BJ (cell line): ENCODE measurements around the gene TRIM46. TPM values are rescaled to one million over a fixed set of nuclear protein-coding genes. Genes with fewer than 3 reads are reported as not detected.

Experiments used
- CTCF ChIA-PET: fragments of 350-600 bp; formaldehyde crosslinking; extraction: SDS; loops from one replicate; lab custom pipeline; 2021; ENCODE audit warnings: antibody characterized with exemption, inconsistent platforms; lab: Yijun Ruan, JAX
- POLR2A ChIA-PET: fragments of 300-600 bp; sonication (Branson Sonifier 250); formaldehyde crosslinking; extraction: SDS; loops from one replicate; lab custom pipeline; 2021; ENCODE audit warnings: antibody characterized with exemption; lab: Charles Lee
- DNase-seq: peaks from one replicate; pipeline ENCODE4 v3.0.0-alpha.2; 2011; ENCODE audit warnings: low read depth
- H3K27me3 ChIP-seq: 2 replicates; pipeline ENCODE4 v1.6.0; 2011; ENCODE audit warnings: low read length; ENCODE audit not compliant: control insufficient read depth, insufficient read depth
- H3K36me3 ChIP-seq: 2 replicates; pipeline ENCODE4 v1.5.1; 2011; ENCODE audit warnings: low read length; ENCODE audit not compliant: control insufficient read depth, insufficient read depth
- H3K4me3 ChIP-seq: 2 replicates; pipeline ENCODE4 v1.5.1; 2011; ENCODE audit warnings: low read depth, mild to moderate bottlenecking, control low read depth, low read length
- CTCF ChIP-seq: IDR thresholded peaks from 2 replicates; pipeline ENCODE4 v1.5.1; 2011; ENCODE audit warnings: low read depth, mild to moderate bottlenecking, control low read depth, inconsistent platforms, low read length, moderate library complexity; ENCODE audit not compliant: insufficient read depth
- polyA plus RNA-seq: library from polyadenylated mRNA; depleted of rRNA; stranded (reverse); fragments of >200 nt; gene quantifications from 2 replicates; pipeline ENCODE4 v1.2.3, GENCODE V29; 2011

TRIM46 gene
- polyA plus RNA-seq, 1 experiment = 5.4 TPM

DNA sequence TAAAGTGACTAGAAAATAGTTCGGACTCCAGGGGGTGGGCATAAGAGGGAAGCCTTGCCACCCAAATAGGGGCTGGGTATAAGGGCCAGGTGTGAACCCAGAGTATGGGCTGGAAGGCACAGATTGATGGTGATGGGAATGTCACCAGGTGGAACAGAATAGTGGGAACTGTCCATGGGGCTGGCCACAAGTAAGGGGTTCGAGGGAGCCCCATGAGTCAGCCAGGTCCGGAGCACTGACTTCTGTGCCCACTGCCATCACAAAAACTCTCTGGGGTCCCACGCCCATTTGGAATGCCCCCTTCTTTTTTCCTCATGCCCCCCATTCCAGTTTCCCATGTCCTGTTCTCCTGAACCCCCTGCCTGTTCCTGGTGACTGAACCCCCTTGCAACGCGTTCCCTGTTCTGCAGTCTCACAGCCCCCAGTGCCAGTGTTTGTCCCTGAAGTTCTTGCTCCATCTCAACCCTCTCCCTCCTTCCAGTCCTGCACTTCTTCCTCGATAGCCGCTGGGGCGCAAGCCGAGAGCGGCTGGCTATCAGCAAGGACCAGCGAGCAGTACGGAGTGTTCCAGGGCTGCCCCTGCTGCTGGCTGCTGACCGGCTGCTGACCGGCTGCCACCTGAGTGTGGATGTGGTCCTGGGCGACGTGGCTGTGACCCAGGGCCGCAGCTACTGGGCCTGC, 7.9 kb downstream of the TRIM46 start:
- Histone ChIP-seq H3K27me3 (no peaks in the 10 kb centered on the region), H3K4me3 (no peak overlapping the region), H3K36me3 (peaks cover 27% of the 10 kb centered on the region)
- DNase-seq = no peak
- POLR2A ChIA-PET = no interaction called here
- CTCF ChIA-PET = interaction anchor here (10.5 kb wide), 1 partner anchor 12 kb away, joined by 147 read pairs; no protein-coding TSS in a partner anchor
- no peak for TF ChIP-seq CTCF

DNA sequence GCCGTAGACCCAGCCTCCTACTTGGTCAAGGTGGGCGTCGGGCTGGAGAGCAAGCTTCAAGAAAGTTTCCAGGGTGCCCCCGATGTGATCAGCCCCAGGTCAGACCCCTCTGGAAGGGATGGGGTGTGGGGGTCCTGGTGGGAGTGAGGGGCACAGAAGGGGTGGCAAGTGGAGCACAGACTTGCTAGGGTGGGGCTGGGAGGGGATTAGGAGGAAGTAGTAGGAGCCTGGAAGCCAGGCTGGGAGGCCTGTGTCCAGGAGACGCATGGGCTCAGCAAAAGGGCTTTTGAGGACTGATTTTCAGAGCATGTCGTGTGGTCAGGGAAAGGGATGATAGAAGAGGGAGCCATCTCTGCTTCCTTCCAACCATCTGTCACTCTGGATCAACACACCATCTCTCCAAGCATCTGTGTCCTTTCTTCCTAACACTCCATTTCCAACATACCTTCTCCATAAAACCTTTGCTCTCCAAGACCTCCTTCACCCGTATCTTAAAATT, 8.5 kb downstream of the TRIM46 start:
- H3K4me3 ChIP-seq = no peak overlapping the region
- H3K27me3 ChIP-seq = no peaks in the 10 kb centered on the region
- TF ChIP-seq CTCF = no peak
- peaks cover 24% of the 10 kb centered on the region for H3K36me3 ChIP-seq
- no peak for DNase-seq
- POLR2A ChIA-PET = no interaction called here
- CTCF ChIA-PET = interaction anchor here (10.5 kb wide), 1 partner anchor 12 kb away, joined by 147 read pairs; no protein-coding TSS in a partner anchor

- POLR2A ChIA-PET = no interaction called here
- CTCF ChIA-PET = interaction anchor here (0.7 to 5.2 kb wide), 4 partner anchors 8 to 93 kb away, joined by 3 to 32 read pairs (median 8); no protein-coding TSS in a partner anchor
- H3K4me3 ChIP-seq = no peak overlapping the region
- no peaks in the 10 kb centered on the region for H3K27me3 ChIP-seq
- peaks cover 11% of the 10 kb centered on the region for H3K36me3 ChIP-seq
- TF ChIP-seq CTCF = no peak
- DNase-seq = no peak
Observed at GRCh38 chr1:155183775-155184221, 10.1 kb downstream of the TRIM46 start.

DNA sequence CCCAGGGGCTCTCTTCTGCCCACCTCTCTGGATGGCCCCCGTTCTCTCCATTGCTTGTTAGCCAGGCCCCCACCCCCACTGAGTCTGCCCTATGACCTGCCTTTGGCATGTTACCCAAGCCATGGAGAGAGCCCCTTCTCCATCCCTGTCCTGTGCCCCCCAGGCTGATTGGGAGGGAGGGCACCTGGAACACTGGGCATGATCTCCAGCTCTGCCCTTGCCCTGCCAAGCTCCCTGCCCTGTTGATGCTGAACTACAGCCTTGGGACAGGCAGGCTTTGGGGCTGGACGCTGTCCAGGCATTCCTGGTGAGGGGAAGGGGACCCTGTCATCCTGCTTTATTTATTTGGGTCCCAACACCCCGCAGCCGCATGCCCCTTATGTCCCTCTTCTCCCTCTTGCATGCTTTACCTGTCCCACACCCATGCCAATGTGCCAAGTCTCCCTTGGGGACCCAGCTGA, 10.7 kb downstream of the TRIM46 start:
- TF ChIP-seq CTCF = no peak
- no peak for DNase-seq
- CTCF ChIA-PET = interaction anchor here (0.7 to 5.2 kb wide), 4 partner anchors 9 to 93 kb away, joined by 3 to 32 read pairs (median 8); no protein-coding TSS in a partner anchor

More for the DNA sequence above, 10.7 kb downstream of the TRIM46 start:
- H3K36me3 ChIP-seq = peaks cover 5% of the 10 kb centered on the region
- POLR2A ChIA-PET = no interaction called here
- no peak overlapping the region for H3K4me3 ChIP-seq
- H3K27me3 ChIP-seq = no peaks in the 10 kb centered on the region
